ENCODE results near the gene ARHGAP9. TPM values are rescaled to one million over a fixed set of nuclear protein-coding genes. Genes with fewer than 3 reads are reported as not detected.
A peak's percentile ranks its signal among the peaks of the same experiment; 100 is the strongest.
"Not testable (repeated sequence)": the region's sequence is repeated elsewhere in the genome, so short reads cannot be mapped to it uniquely, and the experiment has no call there.

Gene ARHGAP9
- total RNA-seq, 1 donor from 2014 or later, result 0.94 TPM

GRCh38 chr12:57434517-57435223, 45.0 kb downstream of the ARHGAP9 start, which contains the start of gene INHBC:
Gene INHBC (plus strand): TSS chr12:57434784. CDS start chr12:57434887, 103 bp downstream.
- DNase-seq, result no peak

GRCh38 chr12:57433370-57433769, 46.3 kb downstream of the ARHGAP9 start:
- DNase-seq, result no peak

GRCh38 chr12:57431654-57432188, 47.9 kb downstream of the ARHGAP9 start:
- no peak for DNase-seq

- peak; percentile 89 for DNase-seq
Observed at GRCh38 chr12:57430931-57431566, 48.6 kb downstream of the ARHGAP9 start, which contains the start of gene R3HDM2. Gene R3HDM2 (minus strand): TSS chr12:57431043. CDS start chr12:57310428, 120,615 bp downstream.

- no peak for DNase-seq
Observed at GRCh38 chr12:57430112-57430930, 49.3 kb downstream of the ARHGAP9 start.

GRCh38 chr12:57429473-57430111, 50.1 kb downstream of the ARHGAP9 start:
- DNase-seq, result no peak

GRCh38 chr12:57428965-57429364, 50.7 kb downstream of the ARHGAP9 start:
- no peak for DNase-seq

GRCh38 chr12:57426948-57427347, 52.7 kb downstream of the ARHGAP9 start:
- DNase-seq, result not testable (repeated sequence)

Small RNA genes within 50 kb of the gene (small RNA-seq; reads per million reads assigned to genes)
- not detected for gene MIR616

Other genes with a start within 250 kb of the ARHGAP9 start
- gene STAC3, start 228.7 kb downstream of the ARHGAP9 start, total RNA-seq, result 0.94 TPM
- gene R3HDM2, start 48.8 kb downstream of the ARHGAP9 start, total RNA-seq, result 21.7 TPM
- gene INHBC, start 45.1 kb downstream of the ARHGAP9 start, total RNA-seq, result not detected
- not detected for gene INHBE, start 24.6 kb downstream of the ARHGAP9 start, total RNA-seq
- gene GLI1, start 20.1 kb downstream of the ARHGAP9 start, total RNA-seq, result 0.16 TPM
- 65.2 TPM for gene MARS1, start 8.2 kb upstream of the ARHGAP9 start, total RNA-seq
- 5.3 TPM for gene DDIT3, start 40.6 kb upstream of the ARHGAP9 start, total RNA-seq
- gene MBD6, start 43.0 kb upstream of the ARHGAP9 start, total RNA-seq, result 2.0 TPM
- gene DCTN2, start 67.3 kb upstream of the ARHGAP9 start, total RNA-seq, result 103 TPM
- gene KIF5A, start 70.2 kb upstream of the ARHGAP9 start, total RNA-seq, result 50.2 TPM
- gene PIP4K2C, start 111.3 kb upstream of the ARHGAP9 start, total RNA-seq, result 13.6 TPM
- 44.5 TPM for gene DTX3, start 125.0 kb upstream of the ARHGAP9 start, total RNA-seq
- gene ARHGEF25, start 131.6 kb upstream of the ARHGAP9 start, total RNA-seq, result 49.4 TPM
- gene B4GALNT1, start 153.3 kb upstream of the ARHGAP9 start, total RNA-seq, result 45.2 TPM
- 90.0 TPM for gene OS9, start 214.3 kb upstream of the ARHGAP9 start, total RNA-seq